CD4-positive, alpha-beta T cell treated with Interleukin-17A for 1 hour (primary cell): ENCODE data around the gene TP53BP2.
A peak's percentile ranks its signal among the peaks of the same experiment; 100 is the strongest.

Source experiments
- DNase-seq: peaks from one replicate; pipeline ENCODE4 v3.0.0-alpha.2; 2020

TP53BP2 gene

GRCh38 chr1:223788746-223789415 is 56.9 kb downstream of the TP53BP2 start:
- no peak for DNase-seq

DNA sequence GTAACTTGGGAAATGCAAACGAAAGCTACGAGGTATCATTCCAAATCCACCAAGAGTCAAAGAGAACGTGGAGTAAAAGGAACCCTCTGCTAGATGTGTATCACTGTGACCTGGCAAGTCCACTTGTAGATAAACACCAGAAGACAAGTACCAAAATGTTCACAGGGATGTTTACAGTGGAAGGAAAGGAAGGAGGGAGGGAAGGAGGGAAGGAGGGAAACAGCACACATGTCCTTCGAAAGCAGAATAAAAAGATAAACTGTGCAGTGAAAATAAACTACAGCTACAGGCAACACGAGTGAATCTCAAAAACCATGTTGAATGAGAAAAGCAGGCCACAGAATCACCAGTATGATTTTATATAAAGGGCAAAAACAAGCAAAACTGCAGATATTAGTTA is 59.9 kb downstream of the TP53BP2 start:
- no peak for DNase-seq

DNA sequence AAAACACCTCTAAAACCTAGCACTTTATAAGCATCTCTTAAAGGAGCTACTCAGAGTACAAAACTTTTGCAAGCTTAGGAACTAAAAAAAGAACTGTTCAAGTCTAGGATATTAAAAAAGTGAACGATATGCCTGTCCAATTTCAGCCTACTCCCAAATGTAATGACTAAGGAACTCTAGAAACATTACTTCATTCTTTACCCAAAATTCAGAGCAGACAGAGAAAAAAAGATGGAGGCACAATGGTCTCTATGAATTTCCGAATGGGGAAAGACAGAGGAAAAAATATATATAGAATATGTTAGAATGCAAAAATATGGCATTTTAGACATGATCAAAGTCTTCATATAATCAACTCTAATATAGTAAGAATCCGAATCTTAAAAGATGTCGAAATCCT is 61.2 kb downstream of the TP53BP2 start:
- no peak for DNase-seq

DNA sequence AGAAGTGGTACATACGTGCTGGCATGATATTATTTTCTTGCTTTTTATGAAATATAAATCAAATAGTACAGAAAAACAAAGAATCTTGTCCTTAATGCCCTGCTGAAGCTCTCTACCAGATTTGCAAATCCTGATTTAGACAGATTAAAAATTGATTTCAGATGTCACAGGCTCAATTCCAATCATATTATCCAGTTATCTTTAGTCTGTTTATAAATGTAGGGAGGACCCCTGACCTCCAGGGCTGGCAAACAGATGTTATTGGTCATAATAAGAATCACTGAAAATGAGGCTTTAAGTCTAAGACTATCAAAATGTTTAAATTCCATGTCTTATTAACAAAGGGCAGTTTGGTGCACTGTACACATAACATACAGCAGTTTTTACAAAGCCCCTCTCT is 62.1 kb downstream of the TP53BP2 start:
- no peak for DNase-seq

- no peak for DNase-seq
Measured at GRCh38 chr1:223780949-223781348, 64.8 kb downstream of the TP53BP2 start.

- DNase-seq = no peak
Measured at GRCh38 chr1:223780318-223780717, 65.4 kb downstream of the TP53BP2 start.

GRCh38 chr1:223776826-223777454 is 68.8 kb downstream of the TP53BP2 start:
- DNase-seq = no peak

GRCh38 chr1:223776075-223776814 is 69.5 kb downstream of the TP53BP2 start:
- peak; percentile 30 for DNase-seq

GRCh38 chr1:223775711-223776074 is 70.1 kb downstream of the TP53BP2 start:
- no peak for DNase-seq

DNA sequence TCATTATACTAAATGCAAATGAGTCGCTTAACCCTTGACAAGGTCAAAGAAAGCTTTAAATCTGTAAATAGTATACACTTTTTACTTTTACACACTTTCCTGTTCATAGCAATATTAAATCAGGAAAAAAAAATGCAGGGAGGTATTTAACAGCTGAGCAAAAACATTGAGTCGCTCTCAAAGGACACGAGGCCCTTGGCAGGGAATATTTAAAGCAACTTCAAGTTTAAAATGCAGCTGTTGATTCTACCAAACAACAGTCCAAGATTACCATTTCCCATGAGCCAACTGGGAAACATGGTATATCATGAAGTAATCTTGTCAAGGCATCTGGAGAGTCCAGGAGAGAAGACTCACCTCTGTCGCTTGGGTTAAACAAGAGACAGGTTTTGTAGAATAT is 70.7 kb downstream of the TP53BP2 start:
- no peak for DNase-seq

GRCh38 chr1:223774134-223774814 is 71.5 kb downstream of the TP53BP2 start:
- DNase-seq = no peak

DNA sequence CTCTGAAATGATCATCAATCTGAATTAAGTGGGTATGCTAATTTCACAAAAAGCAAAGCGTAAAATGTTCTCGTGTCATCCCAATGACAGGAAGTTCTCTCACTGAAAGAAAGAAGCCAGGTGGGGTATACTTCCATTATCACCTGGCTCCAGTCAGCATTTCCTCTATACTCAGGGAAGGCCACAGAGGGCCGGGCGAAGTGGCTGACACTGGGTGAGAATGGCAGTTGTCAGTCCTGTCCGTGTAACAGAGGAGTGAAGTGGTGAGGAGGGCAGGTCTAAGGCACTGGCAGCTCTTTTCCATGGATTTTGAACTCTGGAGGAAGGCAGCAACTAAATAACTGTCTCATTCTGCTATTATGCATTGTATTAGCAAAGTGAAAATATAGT is 73.0 kb downstream of the TP53BP2 start:
- no peak for DNase-seq

GRCh38 chr1:223771814-223772770 is 73.7 kb downstream of the TP53BP2 start:
- DNase-seq = no peak

DNA sequence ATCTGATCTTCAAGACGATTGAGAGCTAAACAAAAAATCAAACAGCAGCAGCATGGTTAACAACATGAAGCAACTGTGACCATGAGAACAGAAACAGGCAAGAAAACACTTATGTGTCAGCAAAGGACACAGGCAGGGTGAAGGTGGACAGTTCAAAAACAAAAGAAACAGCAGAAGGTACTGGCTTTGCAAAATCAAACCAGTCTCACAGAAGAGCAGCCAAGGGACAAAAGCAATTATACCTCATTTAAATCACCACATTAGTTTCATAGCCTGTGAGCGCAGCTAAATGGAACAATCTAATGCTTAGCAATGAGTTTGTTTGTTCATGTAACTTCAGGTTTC is 74.3 kb downstream of the TP53BP2 start:
- DNase-seq = no peak

- DNase-seq = no peak
Measured at GRCh38 chr1:223770621-223771315, 75.0 kb downstream of the TP53BP2 start.

- DNase-seq = no peak
Measured at GRCh38 chr1:223765719-223766340, 79.9 kb downstream of the TP53BP2 start.

GRCh38 chr1:223765036-223765718 is 80.6 kb downstream of the TP53BP2 start:
- no peak for DNase-seq

- DNase-seq = no peak
Measured at GRCh38 chr1:223763881-223764280, 81.9 kb downstream of the TP53BP2 start.

GRCh38 chr1:223763251-223763650 is 82.5 kb downstream of the TP53BP2 start:
- DNase-seq = no peak

DNA sequence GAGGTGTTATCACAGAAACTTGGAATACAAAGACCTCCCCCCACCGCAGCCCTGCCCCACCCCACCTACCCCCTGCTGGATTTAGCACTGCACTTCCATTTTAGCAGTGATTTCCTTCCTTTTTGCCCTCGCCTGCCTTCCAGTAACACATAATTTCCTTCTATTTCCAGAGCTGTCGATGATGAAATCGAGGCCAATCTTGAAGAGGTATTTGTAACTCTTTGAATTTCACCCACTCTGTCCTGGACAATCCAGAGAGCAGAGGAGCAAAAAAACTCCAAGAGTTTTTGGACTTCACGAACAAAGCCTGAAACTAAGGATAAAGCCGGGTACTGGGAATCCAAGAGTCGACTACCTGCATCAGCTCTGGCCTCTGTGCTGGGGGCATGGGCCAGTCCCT is 84.3 kb downstream of the TP53BP2 start:
- no peak for DNase-seq

DNA sequence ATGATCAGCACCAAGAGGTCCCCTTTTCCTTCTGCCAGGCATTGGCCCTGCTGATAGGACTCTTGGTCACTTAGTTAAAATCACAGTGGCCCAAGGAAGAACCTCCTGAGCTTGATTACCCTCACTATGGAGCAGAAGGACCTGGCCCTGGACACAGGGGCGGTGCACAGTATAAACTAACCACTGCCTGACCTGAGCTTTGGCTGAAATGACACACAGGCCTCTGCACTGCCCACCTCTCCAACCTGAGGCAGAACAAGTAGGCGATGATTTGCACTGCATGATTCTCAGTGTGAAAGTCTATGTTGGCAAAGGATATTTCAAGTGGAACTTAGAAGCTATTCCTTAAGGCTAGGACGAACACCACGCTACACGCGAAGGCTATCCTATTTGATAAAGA is 84.9 kb downstream of the TP53BP2 start:
- DNase-seq = no peak
